Muscle of leg (tissue), 11 donors: ENCODE data around the gene MBD3. TPM values are rescaled to one million over a fixed set of nuclear protein-coding genes. Genes with fewer than 3 reads are reported as not detected.

ENCODE experiments used
- DNase-seq: peaks from one replicate; pipeline ENCODE4 v3.0.0; 2013
- H3K27ac ChIP-seq: one replicate; pipeline ENCODE4 v1.5.1; 2013; ENCODE audit warnings: mild to moderate bottlenecking, low read length, control low read depth
- H3K27me3 ChIP-seq: one replicate; pipeline ENCODE4 v1.6.1; 2013; ENCODE audit warnings: low read length; ENCODE audit not compliant: control insufficient read depth, insufficient read depth
- H3K36me3 ChIP-seq: one replicate; pipeline ENCODE4 v1.6.1; 2013; ENCODE audit warnings: low read length; ENCODE audit not compliant: control insufficient read depth, insufficient read depth
- H3K4me1 ChIP-seq: one replicate; pipeline ENCODE4 v1.6.1; 2013; ENCODE audit warnings: low read length; ENCODE audit not compliant: control insufficient read depth, insufficient read depth
- H3K4me3 ChIP-seq: one replicate; pipeline ENCODE4 v1.5.1; 2013; ENCODE audit warnings: low read length, control low read depth
- H3K9me3 ChIP-seq: replicated peaks from 2 replicates; pipeline ENCODE4 v1.6.1; 2013; ENCODE audit warnings: low read depth, low read length; ENCODE audit not compliant: control insufficient read depth
- WGBS: methylation state at CpG from one replicate; pipeline ENCODE4 v1.1.5; 2013; ENCODE audit warnings: missing lambda C conversion rate; ENCODE audit not compliant: insufficient coverage; 5-methylcytosine and 5-hydroxymethylcytosine counted together
- polyA plus RNA-seq, 8 donors: library from polyadenylated mRNA; unstranded; fragments of 120-200 nt; gene quantifications; one replicate each; pipeline versions ENCODE4 v1.2.1 to v1.2.3, GENCODE V29; 2013; ENCODE audit warnings: inconsistent platforms in 1 of 8, low replicate concordance in 1 of 8; ENCODE audit not compliant: insufficient read length in 8 of 8, insufficient read depth in 1 of 8
- total RNA-seq: library from RNA; stranded (reverse); fragments of 120-200 nt; gene quantifications from one replicate; pipeline ENCODE4 v1.2.4, GENCODE V29; 2013

The MBD3 gene
- total and polyA plus RNA-seq, 9 donors = 57.2 to 73.5 (median 68.8) TPM

DNA sequence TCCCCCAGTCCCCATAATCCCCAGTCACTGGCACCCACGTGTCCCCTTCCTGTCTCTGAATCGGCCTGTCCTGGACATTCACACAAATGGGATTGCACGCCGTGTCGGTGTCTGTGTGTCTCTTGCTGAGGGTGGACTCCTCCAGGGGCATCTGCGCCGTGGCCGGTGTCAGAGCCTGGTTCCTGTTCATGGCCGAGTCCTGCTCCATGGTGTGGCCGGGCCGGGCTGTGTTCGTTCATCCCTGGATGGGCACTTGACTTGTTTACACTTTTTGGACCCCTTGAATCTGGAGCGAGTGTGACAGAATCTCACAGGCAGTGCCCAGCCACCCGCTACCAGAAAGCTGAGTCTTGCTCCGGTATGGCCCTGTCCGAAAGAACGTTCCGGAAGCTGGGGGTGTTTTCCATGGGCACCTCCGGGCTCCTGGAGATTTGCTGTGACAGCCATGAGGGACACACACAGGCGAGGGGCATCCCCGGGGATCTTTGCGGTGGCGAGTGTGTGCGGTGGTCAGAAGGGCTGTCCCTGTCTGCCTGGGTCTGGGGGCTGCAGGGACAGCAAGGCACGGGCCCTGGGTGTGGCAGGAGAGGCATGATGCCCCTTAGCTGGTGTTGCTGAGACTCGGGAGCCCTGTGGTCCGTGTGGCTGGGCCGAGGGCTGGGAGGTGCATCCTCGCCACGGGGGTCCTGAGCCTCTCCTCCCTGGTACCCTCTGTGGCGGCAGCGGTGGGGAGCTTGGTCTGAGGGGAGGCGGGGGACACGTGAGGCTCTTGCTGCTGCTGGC is 18.1 kb downstream of the MBD3 start:
- Histone ChIP-seq H3K27ac (no peak overlapping the region), H3K27me3 (peaks cover 5% of the 10 kb centered on the region), H3K4me1 (peaks cover 5% of the 10 kb centered on the region), H3K36me3 (peaks cover 34% of the 10 kb centered on the region), H3K9me3 (no peaks in the 10 kb centered on the region), H3K4me3 (no peak overlapping the region)
- 86% methylated on average over 29 of the region's 34 CpGs for WGBS
- no peak for DNase-seq

DNA sequence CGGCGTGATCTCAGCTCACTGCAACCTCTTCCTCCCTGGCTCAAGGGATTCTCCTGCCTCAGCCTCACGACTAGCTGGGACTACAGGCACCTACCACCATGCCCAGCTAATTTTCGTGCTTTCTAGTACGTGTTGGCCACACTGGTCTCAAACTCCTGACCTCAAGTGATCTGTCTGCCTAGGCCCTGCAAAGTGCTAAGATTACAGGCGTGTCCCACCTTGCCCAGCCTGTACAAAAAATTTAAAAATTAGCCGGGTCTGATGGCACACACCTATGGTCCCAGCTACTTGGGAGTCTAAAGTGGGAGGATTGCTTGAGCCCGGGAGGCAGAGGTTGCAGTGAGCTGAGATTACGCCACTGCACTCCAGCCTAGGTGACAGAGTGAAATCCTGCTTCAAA is 19.9 kb downstream of the MBD3 start:
- no peak for DNase-seq
- 89% methylated on average over 7 of the region's 9 CpGs for WGBS
- H3K4me3 ChIP-seq = no peak overlapping the region

DNA sequence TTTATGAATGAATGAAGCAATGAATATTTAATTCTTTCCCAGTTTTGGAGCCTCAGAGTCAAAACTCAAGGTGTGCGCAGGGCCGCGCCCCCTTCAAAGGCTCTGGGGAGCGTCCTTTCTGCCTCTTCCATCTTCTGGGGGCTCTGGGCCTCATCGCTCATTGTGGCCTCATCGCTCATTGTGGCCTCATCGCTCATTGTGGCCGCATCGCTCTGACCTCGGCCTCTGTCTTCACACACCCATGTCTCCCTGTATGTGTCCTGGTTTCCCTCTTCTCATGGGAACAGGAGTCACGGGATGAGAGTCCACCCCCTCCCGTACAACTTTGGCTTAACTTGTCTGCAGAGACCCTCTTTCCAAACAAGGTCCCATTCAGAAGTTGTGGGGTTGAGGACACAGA is 21.3 kb downstream of the MBD3 start:
- Histone ChIP-seq H3K36me3 (peaks cover 4% of the 10 kb centered on the region), H3K27me3 (peaks cover 8% of the 10 kb centered on the region), H3K4me3 (no peak overlapping the region), H3K4me1 (peaks cover 5% of the 10 kb centered on the region), H3K27ac (no peak overlapping the region), H3K9me3 (no peaks in the 10 kb centered on the region)
- DNase-seq = no peak
- WGBS = 89% methylated on average over 10 of the region's 12 CpGs

More for the DNA sequence above, 19.9 kb downstream of the MBD3 start:
- Histone ChIP-seq H3K4me1 (peaks cover 5% of the 10 kb centered on the region), H3K27ac (no peak overlapping the region), H3K9me3 (no peaks in the 10 kb centered on the region), H3K36me3 (peaks cover 19% of the 10 kb centered on the region), H3K27me3 (peaks cover 8% of the 10 kb centered on the region)

DNA sequence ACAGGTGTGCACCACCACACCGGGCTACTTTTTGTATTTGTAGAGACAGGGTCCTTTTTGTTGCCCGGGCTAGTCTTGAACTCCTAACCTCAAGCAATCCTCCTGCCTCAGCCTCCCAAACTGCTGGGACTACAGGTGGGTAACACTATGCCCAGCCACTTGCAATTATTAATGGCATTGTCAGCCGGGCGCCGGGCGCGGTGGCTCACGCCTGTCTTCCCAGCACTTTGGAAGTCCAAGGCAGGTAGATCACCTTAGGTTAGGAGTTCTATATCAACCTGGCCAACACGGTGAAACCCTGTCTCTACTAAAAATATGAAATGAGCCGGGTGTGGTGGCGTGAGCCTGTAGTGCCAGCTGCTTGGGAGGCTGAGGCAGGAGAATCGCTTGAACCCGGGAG is 21.8 kb downstream of the MBD3 start:
- Histone ChIP-seq H3K4me1 (peaks cover 8% of the 10 kb centered on the region), H3K36me3 (no peaks in the 10 kb centered on the region), H3K27ac (no peak overlapping the region), H3K4me3 (no peak overlapping the region), H3K27me3 (peaks cover 8% of the 10 kb centered on the region), H3K9me3 (no peaks in the 10 kb centered on the region)
- DNase-seq = no peak
- 100% methylated on average over 4 of the region's 13 CpGs for WGBS

DNA sequence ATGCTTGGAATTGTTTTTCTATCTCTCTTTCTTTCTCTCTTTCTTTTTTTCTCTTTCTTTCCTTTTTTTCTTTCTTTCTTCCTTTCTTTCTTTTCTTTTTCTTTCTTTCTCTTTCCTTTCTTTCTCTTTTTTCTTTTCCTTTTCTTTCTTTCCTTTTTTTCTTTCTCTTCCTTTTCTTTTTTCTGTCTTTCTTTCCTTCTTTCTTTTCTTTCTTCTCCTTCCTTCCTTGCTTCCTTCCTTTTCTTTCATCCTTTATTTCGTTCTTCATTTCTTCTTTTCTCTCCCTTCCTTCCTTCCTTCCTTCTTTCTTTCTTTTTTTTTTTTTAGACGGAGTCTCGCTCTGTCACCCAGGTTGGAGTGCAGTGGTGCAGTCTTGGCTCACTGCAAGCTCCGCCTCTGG is 22.7 kb downstream of the MBD3 start:
- Histone ChIP-seq H3K4me3 (no peak overlapping the region), H3K27ac (no peak overlapping the region), H3K36me3 (peaks cover under 1% of the 10 kb centered on the region), H3K4me1 (peaks cover 13% of the 10 kb centered on the region), H3K9me3 (no peaks in the 10 kb centered on the region), H3K27me3 (peaks cover 8% of the 10 kb centered on the region)
- 80% methylated on average over 1 of the region's 4 CpGs for WGBS
- no peak for DNase-seq

DNA sequence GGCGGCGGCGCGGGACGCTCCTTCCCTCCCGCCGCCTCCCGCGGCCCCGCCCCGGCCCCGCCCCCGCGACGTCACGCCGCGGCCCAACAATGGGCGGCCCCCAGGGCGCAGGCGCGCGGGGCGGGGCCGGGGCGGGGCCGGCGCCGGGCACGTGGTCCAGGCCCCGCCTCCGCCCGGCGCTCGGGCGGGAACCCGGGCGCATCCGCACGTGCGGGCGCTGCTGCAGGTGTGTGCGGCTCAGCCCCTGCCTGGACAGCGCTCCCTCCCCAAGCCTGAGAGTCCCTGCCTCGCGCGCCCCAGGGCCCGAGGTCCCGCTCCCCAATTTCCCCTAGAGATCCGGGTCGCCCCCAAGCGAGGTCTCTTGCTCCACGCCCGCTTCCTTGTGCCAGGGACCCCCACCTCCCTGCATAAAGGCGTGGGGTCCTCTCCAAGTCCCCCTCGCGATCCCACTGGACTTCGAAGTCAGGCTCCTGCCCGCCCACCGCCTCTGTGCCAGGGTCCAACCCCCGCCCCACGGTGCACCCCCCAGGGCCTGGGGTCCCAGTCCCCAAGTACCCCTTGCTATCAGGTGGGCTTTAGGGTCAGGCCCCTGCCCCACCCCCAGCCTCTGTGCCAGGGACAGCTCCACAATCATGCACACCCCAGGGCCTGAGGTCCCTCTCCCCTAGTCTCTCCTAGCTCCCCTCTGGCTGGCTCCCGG is 24.2 kb downstream of the MBD3 start, which contains the start of gene MEX3D:
Gene MEX3D (minus strand): TSS at position 6 of the 700 bp plus-strand sequence. CDS start 267 bp downstream, outside the sequence.
- Histone ChIP-seq H3K4me3 (peak within 1 kb of the TSS; percentile 92), H3K36me3 (peaks cover 8% of the 10 kb centered on the region), H3K27ac (peak within 1 kb of the TSS; percentile 99), H3K4me1 (peaks cover 13% of the 10 kb centered on the region), H3K9me3 (no peaks in the 10 kb centered on the region), H3K27me3 (peaks cover 8% of the 10 kb centered on the region)
- 6% methylated on average over 58 of the region's 63 CpGs for WGBS
- peak; percentile 90 for DNase-seq

DNA sequence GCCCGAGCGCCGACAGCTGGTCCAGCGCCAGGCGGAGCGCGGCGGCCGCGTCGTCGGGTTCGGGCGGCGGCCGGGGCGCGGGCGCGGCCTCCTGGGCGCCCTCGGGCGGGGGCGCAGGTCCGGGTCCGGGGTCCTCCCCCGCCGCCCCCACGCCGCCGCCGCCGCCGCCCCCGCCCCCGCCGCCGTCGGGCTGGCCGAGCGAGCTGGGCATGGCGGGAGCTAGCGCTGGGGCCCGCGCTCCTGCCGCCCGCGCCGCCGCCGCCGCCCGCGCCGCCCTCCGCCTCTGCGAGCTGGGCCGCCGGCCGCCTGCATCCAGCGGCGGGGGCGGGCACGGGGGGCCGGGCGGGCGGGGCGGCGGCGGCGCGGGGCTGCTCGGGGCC is 24.8 kb downstream of the MBD3 start:
- no peak overlapping the region for H3K4me3 ChIP-seq
- no peak overlapping the region for H3K27ac ChIP-seq
- H3K36me3 ChIP-seq = peaks cover 8% of the 10 kb centered on the region
- no peak for DNase-seq
- H3K27me3 ChIP-seq = peaks cover 8% of the 10 kb centered on the region
- H3K9me3 ChIP-seq = no peaks in the 10 kb centered on the region
- under 1% methylated on average over 61 of the region's 73 CpGs for WGBS
- H3K4me1 ChIP-seq = peaks cover 13% of the 10 kb centered on the region

DNA sequence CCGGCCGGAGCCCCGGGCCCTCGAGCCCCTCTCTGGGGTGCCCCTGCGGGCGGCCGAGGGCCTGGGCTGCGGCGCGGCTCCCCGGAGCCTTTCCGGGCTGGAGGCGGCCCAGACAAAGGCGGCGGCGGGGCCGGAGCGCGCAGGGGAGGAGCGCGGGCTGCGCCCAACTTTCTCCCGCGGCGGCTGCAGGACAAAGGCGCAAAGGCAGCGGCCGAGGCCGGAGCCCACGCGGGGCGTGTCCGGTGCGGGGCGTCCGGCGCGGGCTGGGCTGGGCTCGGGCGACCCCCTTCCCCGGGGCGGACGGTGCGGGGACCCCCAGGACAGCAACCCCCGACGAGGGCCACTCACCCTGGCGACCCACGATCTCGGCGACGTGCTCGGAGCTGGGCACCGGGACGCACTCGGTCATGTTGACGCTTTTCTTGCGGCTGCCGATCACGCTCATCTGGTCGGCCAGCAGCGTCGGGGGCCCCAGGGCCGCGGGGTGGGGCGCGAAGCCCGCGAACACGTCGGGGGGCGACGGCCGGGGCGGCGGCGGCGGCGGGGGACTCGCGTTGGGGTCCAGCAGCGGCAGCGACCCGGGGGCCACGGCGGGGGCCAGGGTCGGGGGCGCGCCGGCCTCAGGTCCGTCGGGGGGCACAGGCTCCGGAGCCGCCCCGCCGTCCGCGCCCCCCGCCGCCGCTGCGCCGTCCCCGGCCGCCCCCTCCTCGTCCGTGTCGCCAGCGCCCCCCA is 25.4 kb downstream of the MBD3 start:
- DNase-seq = peak; percentile 39
- peak overlapping the region; percentile 99 for H3K27ac ChIP-seq
- H3K9me3 ChIP-seq = no peaks in the 10 kb centered on the region
- WGBS = under 1% methylated on average over 107 of the region's 108 CpGs
- peaks cover 8% of the 10 kb centered on the region for H3K27me3 ChIP-seq
- peaks cover 8% of the 10 kb centered on the region for H3K36me3 ChIP-seq
- H3K4me3 ChIP-seq = peak overlapping the region; percentile 92
- H3K4me1 ChIP-seq = peaks cover 13% of the 10 kb centered on the region

DNA sequence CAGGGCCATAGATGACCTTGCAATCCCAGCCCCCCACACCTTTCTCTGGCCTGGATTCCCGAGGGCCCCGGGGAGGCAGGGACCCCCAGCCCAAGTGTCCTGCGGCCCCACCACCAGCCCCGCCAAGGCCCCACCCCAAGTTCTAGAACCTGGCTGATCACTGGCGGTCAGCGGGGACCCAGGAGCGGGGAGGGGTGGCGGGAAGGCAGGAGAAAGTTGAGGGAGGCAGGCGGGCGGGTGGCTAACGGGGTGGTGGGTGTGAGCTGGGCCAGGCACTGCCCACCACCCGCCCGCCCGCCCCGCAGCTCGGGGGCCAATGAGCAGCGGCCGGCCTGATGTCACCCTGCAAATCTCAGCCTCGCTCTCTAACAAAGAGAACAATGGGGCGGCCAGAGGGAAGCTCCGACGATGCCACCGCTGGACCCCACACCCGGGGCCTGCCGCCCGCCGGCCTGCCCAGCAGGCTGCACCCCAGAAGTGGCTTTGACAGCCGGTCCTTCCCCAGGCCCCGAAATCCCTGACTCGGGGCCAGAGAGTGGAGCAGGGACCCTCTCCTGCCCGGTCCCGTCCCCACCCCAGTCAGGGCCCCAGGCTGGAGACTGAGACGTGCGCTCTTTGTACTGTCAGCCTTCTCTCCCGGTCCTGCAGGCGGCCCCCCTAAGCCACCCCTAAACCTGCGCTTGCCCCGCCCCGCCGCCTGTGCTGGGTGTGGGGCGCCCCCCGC is 26.1 kb downstream of the MBD3 start:
- H3K4me3 ChIP-seq = peak overlapping the region; percentile 92
- 4% methylated on average over 30 of the region's 42 CpGs for WGBS
- H3K27ac ChIP-seq = peak overlapping the region; percentile 99
- H3K36me3 ChIP-seq = peaks cover 8% of the 10 kb centered on the region
- peak; percentile 94 for DNase-seq
- H3K4me1 ChIP-seq = peaks cover 13% of the 10 kb centered on the region
- peaks cover 6% of the 10 kb centered on the region for H3K27me3 ChIP-seq
- no peaks in the 10 kb centered on the region for H3K9me3 ChIP-seq
